ENCODE results near the gene SDC3.

SDC3 gene

DNA sequence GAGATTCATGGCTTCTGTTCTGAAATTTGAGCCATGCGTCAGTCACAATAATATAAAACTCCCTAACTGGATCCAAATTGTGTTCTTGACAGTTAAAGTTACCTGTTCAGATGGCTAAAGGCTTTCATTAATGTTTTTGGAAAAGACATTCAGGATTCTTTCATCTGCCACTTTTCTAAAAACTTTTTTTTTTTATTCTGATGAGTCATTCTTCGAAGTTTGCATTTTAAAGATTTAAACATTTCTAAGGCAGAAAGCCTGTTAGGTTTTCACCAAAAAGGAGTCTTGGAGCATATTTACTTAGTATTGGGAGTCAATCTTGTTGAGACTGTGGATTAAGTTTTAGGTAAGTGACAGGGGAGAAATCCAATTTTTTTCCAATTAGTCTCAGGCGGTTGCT is 18.9 kb upstream of the SDC3 start:
- FAIRE-seq: no peak

DNA sequence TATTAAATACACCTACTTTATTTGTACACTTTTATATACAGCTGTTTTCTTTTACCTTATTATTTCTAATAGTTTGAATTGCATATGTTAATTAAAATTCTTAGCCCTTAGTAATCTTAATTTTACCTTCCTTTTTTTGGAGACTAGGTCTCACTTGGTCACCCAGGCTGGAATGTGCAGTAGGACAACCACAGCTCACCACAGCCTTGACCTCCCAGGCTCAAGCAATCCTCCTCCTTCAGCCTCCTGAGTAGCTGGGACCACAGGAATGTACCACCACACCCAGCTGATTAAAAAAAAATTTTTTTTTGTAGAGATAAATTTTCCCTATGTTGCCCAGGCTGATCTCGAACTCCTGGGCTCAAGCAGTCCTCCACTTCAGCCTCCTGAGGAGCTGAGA is 15.0 kb upstream of the SDC3 start:
- FAIRE-seq: no peak

DNA sequence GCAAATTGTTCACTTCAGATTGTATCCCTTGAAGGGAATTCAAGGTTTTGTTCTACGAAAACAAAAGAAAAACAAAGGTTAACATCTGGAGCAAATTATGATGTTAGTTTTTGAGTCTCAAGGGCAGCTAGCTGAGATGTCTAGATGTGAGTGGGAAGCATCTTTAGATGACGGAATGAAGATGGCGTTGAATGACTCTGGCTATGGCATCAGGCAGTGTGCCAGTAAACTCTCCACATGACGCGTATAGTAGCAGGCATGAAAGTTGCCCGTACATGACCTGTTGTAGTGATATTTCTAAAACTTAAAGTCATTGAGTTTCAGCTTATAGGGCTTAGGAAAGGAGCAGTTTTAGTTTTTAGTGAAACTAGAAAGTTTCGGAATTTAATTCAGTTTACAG is 12.3 kb upstream of the SDC3 start:
- FAIRE-seq: no peak

DNA sequence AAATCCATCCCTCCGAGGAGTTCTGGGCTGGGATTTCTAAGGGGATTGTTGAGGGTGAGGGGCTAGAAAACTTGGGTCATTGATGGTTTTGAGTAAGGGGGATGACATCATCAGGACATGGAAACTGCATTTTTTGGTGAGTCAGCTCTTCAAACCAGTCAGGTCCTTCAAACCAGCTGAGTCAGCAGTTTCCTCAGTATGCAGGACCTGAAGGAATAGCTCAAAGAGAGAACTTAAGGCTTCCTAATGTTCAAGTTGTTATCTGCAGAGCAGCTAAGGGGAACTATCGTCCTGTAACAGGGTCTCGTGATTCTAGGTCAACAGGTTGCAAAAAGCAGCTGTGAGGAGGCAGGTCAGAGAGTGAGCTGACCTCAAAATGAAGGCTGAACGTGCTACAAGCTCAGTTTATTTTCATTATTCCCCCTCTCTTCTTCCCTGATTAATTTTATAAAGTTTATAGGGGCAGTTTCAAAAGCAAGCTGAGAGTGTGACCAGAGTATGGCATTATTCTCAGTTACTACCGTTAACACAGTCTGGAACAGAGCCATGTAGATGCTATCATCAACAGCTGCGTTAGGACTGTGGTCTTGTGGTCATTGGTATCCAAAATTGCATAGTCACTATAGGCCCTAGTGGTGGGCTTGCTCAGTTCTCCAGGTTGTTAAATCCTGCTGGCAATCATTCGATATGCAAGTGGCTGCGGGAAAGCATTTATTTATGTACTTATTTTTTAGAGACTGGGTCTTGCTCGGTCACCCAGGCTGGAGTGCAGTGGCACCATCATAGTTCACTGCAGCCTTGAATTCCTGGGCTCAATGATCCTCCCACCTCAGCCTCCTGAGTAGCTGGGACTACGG is 10.7 kb upstream of the SDC3 start:
- FAIRE-seq: no peak

DNA sequence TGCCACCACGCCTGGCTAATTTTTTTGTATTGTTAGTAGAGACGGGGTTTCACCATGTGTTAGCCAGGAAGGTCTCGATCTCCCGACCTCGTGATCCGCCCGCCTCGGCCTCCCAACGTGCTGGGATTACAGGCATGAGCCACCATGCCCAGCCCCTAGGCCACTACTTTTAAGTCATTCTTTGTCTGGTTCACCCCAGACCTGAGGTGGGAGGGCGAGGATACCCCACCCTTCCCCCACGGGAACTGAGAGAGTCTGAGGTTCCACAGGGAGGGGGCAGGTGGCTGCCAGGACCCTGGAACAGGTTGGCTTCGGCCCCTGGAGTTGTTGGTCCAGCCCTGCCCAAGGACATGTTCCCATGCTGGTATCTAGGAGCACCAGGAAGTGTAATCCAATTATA is 7.7 kb upstream of the SDC3 start:
- FAIRE-seq: no peak

DNA sequence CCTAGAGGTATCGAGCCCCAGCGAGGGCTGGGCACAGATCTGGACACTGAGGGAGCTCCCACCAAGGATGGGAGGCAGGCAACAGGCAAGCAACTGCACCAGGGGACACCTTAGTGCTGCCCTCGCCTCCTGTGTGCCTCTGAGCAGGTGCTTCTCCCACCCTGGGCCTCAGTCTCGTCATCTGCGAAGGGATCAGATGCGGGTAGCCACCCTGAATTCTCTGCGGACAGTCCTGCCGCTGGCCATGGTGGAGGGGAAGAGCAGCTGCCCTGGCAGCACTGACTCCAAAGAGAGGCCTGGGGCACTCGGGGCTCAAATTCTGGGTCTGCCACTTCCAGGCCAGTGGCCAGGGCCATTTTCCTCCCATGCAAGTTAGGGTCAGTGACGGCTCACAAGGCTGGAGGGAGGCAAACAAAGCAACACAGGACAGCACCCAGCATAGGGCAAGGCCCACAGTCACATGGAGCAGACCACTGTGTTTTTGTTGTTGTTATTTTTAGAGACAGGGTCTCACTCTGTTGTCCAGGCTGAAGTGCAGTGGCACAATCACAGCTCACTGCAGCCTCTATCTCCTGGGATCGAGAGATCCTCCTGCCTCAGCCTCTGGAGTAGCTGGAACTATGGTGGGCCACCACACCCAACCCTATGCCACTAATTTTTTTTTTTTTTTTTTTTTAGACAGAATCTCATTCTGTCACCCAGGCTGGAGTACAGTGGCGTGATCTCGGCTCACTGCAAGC is 7.1 kb upstream of the SDC3 start:
- no peak for FAIRE-seq

DNA sequence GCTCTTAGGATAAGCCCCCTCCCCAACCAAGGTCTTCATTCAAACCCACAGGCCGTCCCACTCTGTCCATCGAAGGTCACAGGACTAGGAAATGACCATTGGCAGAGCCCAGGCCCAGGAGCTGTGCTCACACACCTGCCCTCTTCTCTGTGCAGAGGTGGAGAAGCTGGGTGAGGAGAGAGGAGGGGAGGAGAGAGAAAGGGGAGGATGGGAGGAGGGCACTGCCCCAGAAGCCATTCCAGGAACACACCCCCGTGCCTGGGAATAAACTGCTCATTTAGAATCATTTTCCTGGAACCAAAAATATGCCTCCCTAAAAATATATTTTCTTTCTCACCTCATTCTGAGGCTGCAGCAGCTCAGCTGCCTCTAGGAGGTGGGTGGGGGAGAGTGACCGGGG is 6.4 kb upstream of the SDC3 start:
- no peak for FAIRE-seq

DNA sequence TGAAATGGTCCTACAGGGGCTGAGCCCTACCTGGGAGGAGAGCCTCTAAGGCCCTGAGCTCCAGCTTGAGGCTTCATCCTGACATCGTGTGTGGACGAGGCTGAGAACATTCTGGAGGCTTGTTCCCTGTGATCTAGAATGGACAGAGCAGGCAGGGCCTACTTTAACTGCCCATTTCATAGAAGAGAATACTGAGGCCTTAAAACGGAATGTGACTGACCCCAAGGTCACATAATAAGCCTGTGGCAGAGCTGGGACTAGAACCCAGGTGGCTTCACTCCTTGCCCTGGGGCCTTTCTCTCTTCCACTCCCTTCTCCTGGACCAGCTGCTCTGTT is 6.0 kb upstream of the SDC3 start:
- no peak for FAIRE-seq

DNA sequence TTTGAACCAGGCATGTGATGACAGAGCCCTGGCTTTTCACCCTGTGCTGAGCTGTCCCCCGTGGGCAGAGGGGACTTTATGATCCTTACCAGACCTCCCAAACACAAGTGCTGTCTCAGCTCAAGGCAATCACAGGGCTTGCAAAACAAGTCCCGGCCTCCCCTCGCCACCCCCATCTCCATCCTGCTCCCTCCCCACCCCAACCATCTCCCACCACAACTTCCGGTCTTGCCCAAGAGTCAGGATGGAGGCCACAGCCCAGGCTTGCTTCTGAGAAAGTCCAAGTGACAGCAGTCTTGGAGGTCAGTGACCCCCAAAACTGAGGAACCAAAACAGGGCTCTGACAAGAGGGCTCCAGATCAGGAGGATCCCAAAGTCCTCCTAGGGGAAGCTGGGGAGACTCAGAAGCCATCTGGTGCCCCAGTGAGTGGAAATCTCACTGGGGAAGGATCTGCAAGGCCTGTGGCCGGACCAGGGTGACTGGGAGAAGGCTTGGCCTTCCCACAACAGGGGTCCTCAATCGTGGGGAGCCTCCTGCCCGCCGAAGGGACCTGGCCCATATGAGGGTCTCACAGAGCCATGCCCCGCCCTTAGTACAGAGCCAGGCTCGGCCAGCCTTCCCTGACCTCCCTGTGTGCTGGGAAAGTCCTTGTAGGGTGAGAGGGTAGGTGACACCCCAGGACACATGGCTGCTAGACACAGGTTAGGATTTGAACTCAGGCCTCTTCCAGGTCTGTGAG is 4.5 kb upstream of the SDC3 start:
- no peak for FAIRE-seq

DNA sequence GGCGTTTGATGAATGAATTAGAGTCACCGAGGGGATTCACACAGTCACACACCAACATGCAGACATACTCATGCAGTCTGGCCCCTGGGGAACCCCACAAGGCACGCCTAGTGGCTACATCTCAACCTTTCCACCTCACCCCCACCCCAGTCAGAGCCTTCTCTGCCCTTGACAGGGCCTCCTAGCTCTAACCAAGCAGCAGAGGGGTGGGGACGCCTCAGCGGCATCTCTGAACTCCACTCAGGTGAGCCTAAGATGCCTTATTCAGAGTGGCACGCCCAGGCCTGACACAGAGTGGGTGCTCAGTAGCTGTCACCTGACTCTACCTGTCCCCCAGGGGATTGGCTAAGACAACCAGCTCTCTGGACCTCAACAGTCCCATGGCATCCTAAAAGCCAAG is 3.7 kb upstream of the SDC3 start:
- no peak for FAIRE-seq

DNA sequence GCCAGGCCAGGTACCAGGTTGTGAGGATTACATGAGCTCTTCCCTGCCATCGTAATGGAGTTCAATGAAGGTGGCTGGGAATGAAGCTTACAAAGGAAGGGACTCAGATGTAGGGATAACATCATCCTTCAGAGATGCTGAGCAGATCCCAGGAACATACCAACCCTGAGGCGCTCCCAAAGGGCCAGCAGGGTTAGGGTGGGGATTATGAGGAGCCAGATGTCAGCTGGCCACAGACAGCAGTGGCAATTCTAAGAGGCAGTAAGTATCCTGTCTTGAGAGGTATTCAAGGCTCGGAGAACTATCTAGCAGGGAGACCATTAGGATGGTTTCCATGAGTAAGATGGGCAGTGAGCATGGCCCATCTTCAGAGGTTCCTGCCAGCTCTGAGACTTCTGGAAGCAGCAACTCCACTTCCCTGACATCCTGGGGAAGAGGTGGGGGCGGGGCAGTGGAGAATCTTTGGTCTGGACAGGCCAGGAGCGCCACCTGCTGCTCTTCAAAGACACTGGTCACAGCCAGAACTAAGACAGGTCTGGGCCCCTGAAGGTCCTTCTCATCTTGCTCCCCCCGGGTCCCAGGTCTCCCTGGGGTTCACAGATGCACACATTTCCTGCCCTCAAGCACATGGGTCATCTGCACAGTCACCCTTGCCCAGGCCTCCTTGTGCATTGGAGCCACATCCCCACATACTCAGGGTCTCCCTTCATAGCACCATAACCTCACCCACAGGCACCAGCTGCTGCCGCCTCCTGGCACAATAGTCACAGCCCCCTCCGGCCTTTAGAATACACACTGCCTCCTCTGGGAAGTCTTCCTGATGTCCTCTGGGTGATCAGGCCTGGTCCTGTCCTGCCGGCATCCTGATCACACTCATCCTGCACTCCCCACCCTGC is 2.7 kb upstream of the SDC3 start:
- no peak for FAIRE-seq

DNA sequence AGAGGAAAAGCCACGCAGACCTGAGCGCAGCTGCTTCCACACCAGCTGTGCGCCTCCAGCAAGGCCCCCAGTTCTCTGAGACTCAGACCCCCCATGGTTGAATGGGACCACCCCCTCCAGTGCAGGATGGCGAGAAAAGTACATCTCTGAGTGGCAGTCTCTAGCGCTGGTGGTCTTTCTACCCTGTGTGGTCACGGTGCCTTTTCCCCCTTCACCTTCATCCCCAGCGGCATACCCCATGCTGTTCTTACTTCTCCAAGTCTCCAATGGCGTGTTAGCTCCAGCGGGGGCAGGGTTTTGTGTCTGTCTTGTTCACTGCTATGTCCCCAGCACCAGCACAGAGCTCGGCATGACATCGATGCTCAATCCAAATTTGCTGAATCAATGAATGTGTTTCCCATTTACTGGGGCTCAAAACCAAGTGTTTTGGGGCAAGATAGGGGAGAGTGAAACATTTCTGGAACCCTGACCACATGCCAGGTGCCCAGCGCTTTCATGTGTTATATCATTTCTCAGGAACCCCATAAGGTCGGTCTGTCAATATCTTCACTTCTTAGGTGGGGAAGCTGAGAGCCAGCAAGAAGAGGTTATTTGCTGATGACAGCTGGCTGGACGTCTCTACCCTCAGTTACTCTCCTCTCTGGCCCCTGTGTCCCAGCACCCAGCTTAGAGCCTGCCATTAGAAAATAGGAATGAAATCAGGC is 959 bp upstream of the SDC3 start:
- FAIRE-seq: no peak

DNA sequence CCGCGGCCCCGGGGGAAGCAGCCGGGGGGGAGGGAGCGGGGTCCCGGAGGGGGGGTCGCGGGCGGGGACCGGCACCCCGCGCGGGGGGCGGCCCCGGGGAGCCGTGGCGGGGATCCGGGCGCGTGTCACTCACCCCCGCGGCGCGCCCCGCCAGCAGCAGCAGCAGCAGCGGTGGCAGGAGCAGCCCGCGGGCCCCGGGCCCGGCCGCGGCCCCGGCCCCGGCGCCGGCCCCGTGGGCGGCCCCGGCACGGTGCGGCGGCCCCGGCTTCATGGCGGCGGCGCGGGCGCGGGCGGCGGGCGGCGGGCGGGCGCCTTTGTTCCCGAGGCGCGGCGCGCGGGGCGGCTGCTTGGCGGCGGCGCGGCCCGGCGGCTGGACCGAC is 252 bp downstream of the SDC3 start:
- no peak for FAIRE-seq

DNA sequence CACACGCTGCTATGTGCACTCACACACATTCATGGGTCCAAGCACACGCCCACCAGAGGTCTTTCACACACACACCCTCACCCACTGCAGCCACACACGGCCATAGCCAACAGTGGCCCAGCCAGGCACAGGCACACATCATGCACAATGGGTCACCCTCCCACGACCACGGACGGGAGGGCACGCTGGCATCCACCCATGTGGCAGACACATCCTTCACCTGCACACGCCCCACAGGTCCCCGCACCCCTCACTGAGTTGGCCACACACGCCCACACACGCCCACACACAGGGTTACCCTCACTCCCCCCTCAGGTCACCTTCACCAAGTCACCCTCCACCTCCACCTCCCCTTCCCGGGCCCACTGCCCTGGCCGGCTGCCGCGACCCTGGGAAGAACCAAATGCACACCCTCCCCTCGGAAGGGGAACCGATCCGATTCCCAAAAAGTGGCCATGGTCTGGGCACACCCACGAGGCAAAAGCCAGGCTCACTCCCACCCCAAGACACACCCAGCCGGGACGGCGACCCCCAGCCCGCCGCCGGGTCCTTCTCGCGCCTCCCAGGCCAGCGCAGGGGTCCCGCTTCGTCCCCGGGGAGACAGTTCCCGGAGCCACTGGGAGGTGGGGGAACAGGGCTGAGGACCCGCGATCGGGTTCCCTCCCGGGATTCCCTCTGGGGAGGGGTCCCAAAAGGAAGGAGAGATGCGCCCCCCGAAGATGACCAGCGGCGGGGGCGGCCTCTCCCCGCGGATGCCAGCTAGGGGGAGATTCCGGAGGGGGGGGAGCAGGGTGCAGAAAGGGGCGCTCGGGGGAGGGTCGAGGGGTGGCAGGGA is 860 bp downstream of the SDC3 start:
- FAIRE-seq: no peak

DNA sequence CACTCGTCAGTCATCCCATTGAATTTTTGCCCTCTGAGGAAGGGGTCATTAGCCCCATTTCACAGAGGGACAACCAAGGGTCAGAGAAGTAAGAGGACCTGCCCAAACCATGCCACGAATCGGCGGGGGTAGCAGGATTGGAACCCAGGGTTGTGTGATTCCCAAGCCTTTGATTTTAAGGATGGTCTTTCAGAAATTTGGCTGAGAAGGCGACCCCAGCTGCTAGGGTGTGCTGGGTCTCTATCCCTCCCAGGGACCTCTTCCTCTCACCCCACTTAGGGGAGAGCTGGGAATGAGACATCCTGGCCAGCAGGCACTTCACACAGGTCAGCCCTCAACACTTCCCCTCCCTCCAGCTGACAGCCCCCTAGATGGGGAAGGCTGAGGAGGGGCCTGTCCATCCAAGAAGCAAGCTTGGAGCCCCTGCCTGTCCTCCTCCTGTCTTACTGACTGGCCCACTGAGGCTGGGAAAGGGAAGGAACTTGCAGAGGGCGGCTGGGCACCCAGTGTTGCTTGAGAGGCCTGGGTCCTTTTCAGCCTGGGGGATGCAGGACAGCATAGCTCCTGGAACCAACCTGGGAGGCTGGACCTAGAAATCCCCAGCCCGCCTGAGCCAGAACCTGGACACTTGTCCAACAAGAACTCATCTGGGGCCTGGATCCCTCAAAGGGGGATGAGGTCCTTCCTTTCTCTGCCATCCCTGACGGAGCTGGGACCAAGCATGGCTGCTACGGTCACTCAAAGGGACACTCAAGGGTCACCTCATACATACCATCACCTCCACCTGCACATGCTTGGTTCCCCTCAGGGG is 1.7 kb downstream of the SDC3 start:
- no peak for FAIRE-seq

DNA sequence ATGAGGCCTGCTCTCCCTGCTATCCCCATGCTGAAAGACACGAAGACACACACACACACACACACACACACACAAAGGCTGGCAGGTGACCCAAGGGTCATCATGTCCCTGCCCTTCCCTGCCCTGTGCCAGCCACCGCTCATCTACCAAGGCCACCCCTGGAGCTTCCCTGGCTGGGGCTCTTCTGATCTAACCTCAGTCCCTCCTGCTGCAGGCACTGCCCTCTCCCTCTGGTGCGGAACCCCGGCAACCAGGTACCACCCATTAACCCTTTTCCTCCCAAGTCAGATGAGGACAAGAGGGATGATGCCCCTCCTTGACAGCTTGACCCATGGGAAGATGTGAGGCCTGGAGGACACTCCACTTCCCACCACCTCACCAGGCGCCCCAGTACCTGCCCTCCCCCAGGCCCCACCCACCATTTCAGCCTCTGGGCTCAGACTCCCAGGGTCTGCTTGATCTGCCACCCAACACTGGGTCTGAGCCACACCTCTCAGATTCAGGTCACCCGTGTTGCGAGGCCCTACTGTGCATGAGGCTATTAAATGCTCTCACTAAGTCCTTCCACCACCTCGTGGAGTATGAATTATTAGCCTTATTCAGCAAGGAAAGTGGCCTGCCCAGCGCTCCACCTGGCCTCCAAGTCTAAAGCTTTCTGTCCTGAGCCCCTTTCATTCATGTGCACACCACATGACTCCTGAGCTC is 2.5 kb downstream of the SDC3 start:
- FAIRE-seq: no peak

DNA sequence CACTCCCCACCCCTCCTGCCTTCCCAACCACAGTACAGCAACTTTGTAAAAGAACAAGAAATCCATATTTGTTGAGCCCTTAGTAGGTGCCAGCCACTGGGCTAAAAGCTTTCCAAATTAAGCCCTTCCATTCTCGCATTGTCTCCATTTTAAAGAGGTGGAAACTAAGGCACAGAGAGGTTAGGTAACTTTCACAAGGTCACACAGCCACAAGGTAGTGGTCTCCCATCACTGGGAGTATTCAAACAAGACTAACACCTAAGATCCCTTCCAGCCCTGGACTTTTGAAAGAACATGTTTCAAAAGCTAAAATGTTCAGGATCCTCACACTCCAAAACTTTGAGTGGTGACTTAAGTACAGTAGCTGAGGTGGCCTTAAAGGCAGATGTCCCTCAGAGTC is 3.2 kb downstream of the SDC3 start:
- FAIRE-seq: no peak

DNA sequence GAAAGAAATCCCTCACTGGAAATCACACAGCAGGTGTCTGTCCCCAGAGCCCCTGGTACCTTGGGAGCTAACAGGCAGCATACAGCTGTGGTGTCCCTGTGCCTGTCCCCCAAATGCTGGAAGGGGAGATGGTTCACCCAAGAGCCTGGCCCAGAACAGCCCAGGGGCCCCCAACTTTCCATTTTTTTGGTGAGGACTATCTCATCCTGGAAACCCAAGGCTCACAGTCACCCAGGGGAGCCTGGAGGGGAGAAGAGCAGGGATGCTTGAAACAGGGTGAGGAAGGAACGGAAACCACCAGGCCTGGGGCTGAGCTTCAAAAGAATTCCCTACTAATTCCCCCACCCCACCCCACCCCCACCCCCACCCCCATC is 3.6 kb downstream of the SDC3 start:
- FAIRE-seq: no peak

DNA sequence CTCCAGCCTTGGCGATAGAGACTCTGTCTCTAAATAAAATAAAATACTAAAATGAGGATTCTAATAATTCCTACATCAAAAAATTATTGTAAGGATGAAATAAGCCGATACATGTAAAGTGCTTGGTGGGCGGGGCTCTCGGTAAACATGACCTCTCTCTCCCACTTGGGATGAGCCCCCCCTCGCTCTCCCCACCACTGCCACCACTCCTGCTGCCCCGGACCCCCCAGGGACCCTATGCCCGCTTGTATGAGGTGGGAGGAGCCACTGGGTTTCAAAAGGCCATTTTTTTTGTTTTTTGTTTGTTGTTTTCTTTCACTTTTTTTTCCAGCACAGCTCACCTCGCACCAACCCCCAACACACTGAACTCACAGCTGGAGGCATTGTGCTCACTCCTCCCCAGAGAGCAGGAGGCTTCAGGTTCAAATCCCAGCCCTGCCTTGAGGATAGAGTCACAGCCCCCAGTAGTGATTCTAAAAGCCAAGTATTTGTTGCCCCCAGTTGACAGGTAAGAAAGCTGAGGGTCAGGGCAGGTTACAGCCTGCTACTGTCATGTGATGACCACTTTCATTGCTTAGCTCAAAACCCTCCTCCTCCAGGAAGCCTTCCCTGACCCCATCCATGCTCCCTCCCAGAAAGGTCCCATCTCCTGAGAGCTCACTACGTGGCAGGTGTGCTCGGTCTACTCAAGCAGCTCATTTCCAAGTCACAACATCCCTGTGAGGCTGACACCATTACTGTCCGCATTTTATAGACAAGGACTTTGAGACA is 4.2 kb downstream of the SDC3 start:
- FAIRE-seq: no peak
